Right lobe of liver (tissue), 6 donors: ENCODE results near the gene EVI5. TPM values are rescaled to one million over a fixed set of nuclear protein-coding genes. Genes with fewer than 3 reads are reported as not detected.

ENCODE experiments used
- ATAC-seq, 4 donors: fragments of 200-7000 bp; cut with Tn5 transposase; one replicate each; pipeline ENCODE4 v1.9.1; 2020; ENCODE audit warnings: mild to moderate bottlenecking in 4 of 4, moderate library complexity in 4 of 4
- DNase-seq, 3 donors: peaks; one replicate each; pipeline ENCODE4 v3.0.0-alpha.2; 2020
- H3K27ac ChIP-seq, 3 donors: fragments of 200-600 bp; one replicate each; pipeline ENCODE4 v1.8.0; 2022
- H3K27me3 ChIP-seq, 2 donors: fragments of 200-600 bp; one replicate each; pipeline ENCODE4 v1.8.0; 2022
- H3K36me3 ChIP-seq, 4 donors: fragments of 200-600 bp; sonication (generic) in 1 of 4; one replicate each; pipeline versions ENCODE4 v1.5.1 to v1.8.0; 2017 to 2022; ENCODE audit warnings: control low read depth in 1 of 4
- H3K4me1 ChIP-seq, 4 donors: fragments of 200-600 bp; sonication (generic) in 1 of 4; one replicate each; pipeline versions ENCODE4 v1.5.1 to v1.8.0; 2017 to 2022; ENCODE audit warnings: control low read depth in 1 of 4
- H3K4me3 ChIP-seq, 3 donors: fragments of 200-600 bp; one replicate each; pipeline ENCODE4 v1.8.0; 2022
- H3K9me3 ChIP-seq, 4 donors: fragments of 200-600 bp; sonication (generic) in 1 of 4; one replicate each; pipeline versions ENCODE4 v1.5.1 to v1.8.0; 2017 to 2022; ENCODE audit warnings: control low read depth in 1 of 4
- POLR2A ChIP-seq: fragments of 450-650 bp; IDR thresholded peaks from one replicate; pipeline ENCODE4 v1.6.1; 2017; ENCODE audit warnings: antibody characterized with exemption, mild to moderate bottlenecking
- WGBS: methylation state at CpG from one replicate; pipeline ENCODE4 v1.1.6; 2018; ENCODE audit warnings: low coverage, low lambda C conversion rate; ENCODE audit not compliant: insufficient coverage; ENCODE audit errors: missing lambda C conversion rate; 5-methylcytosine and 5-hydroxymethylcytosine counted together
- intact Hi-C, 2 donors: fragments of 100-400 bp; cut with DNase I; formaldehyde crosslinking; loops; one replicate each; pipeline versions ENCODE4 v1.11.2 to v1.14.1; 2022
- small RNA-seq, 2 experiments: library from RNA; depleted of rRNA; stranded (forward); fragments of <200 nt; gene quantifications; one replicate each; pipeline ENCODE3, GENCODE V24; 2016
- total RNA-seq, 6 experiments: library from RNA; depleted of rRNA in 2 of 6; stranded (reverse); fragments of >200 nt in 2 of 6; fragmentation: NEBNext Ultra II Directional in 3 of 6; extraction: Animal tissue kit (Norgen Biotek cat#: 25700) in 3 of 6; gene quantifications; one replicate each; pipeline versions ENCODE4 v1.1.0 to v1.2.4, GENCODE V29; 2016 to 2023
- TF ChIP-seq, protein P1 (sequence below), 4 donors: fragments of 200-600 bp in 3 of 4; fragments of 450-650 bp in 1 of 4; IDR thresholded peaks; one replicate each; pipeline versions ENCODE4 v1.5.1 to v1.8.0; 2016 to 2022; ENCODE audit warnings: antibody characterized with exemption in 4 of 4, mild to moderate bottlenecking in 2 of 4
- donor health status: DM: no; HTN: yes; CAD: no.
- donor health status: DM: no; HTN: no; CAD: no.
- donor health status: DM: no; HTN: no; CAD: no.
- donor health status: DM: no; HTN: yes; CAD: no.
- donor health status: DM: no; HTN: yes; CAD: no.

EVI5 gene
- total RNA-seq, 6 experiments from 2014 or later: 12.8 to 27.7 (median 19.0) TPM

- no peaks in the 10 kb centered on the region for H3K9me3 ChIP-seq
- intact Hi-C loops: no loop called here
- ATAC-seq (peak; percentile 47 to 70 (median 56)), DNase-seq (no peak)
- no peak overlapping the region for H3K27ac ChIP-seq
- TF ChIP-seq, protein P1, sequence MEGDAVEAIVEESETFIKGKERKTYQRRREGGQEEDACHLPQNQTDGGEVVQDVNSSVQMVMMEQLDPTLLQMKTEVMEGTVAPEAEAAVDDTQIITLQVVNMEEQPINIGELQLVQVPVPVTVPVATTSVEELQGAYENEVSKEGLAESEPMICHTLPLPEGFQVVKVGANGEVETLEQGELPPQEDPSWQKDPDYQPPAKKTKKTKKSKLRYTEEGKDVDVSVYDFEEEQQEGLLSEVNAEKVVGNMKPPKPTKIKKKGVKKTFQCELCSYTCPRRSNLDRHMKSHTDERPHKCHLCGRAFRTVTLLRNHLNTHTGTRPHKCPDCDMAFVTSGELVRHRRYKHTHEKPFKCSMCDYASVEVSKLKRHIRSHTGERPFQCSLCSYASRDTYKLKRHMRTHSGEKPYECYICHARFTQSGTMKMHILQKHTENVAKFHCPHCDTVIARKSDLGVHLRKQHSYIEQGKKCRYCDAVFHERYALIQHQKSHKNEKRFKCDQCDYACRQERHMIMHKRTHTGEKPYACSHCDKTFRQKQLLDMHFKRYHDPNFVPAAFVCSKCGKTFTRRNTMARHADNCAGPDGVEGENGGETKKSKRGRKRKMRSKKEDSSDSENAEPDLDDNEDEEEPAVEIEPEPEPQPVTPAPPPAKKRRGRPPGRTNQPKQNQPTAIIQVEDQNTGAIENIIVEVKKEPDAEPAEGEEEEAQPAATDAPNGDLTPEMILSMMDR (IDR thresholded peaks at IDR 0.05): no peak
- no peak for TF ChIP-seq POLR2A
- H3K36me3 ChIP-seq: no peaks in the 10 kb centered on the region
- no peaks in the 10 kb centered on the region for H3K27me3 ChIP-seq
- H3K4me1 ChIP-seq: no peaks in the 10 kb centered on the region
- no peak overlapping the region for H3K4me3 ChIP-seq
- 63% methylated on average over 4 of the region's 4 CpGs for WGBS
These were observed 325.0 kb downstream of the EVI5 start for GRCh38 chr1:92459871-92460320.

Small RNA genes lying within 50 kb of the gene (small RNA-seq; reads per million reads assigned to genes)
- 0 reads per million in 2 experiments for gene AC104332.2
- gene RNU4-59P: 0 reads per million in 2 experiments

Other genes with a start within 250 kb of the EVI5 start
- gene RPL5, start 46.9 kb upstream of the EVI5 start, total RNA-seq: 100 to 1,000 TPM; 225 to 532 (median 294) TPM
- 10 to 100 TPM; 10.8 to 25.3 (median 15.1) TPM for gene DIPK1A, start 176.4 kb upstream of the EVI5 start, total RNA-seq